AG20443 (cell line): ENCODE data around the gene ACKR4.
"Not testable (repeated sequence)": the region's sequence is repeated elsewhere in the genome, so short reads cannot be mapped to it uniquely, and the experiment has no call there.

ENCODE experiments used
- DNase-seq: peaks from one replicate; pipeline ENCODE4 v3.0.0; 2012; ENCODE audit warnings: low spot score, mixed read lengths

Gene ACKR4

GRCh38 chr3:132594498-132594897 is 2.6 kb upstream of the ACKR4 start:
- no peak for DNase-seq

- DNase-seq, result peak; percentile 48
Measured at GRCh38 chr3:132595014-132595413, 2.1 kb upstream of the ACKR4 start.

GRCh38 chr3:132596326-132596725 is 744 bp upstream of the ACKR4 start:
- no peak for DNase-seq

- no peak for DNase-seq
Measured at GRCh38 chr3:132597660-132598059, 590 bp downstream of the ACKR4 start.

GRCh38 chr3:132598181-132598580 is 1.1 kb downstream of the ACKR4 start:
- DNase-seq, result no peak

- DNase-seq, result not testable (repeated sequence)
Measured at GRCh38 chr3:132600614-132601013, 3.5 kb downstream of the ACKR4 start.

- DNase-seq, result peak; percentile 17
Measured at GRCh38 chr3:132605374-132605792, 8.3 kb downstream of the ACKR4 start.

GRCh38 chr3:132606085-132606484 is 9.0 kb downstream of the ACKR4 start:
- peak; percentile 38 for DNase-seq

- DNase-seq, result not testable (repeated sequence)
Measured at GRCh38 chr3:132606620-132607019, 9.6 kb downstream of the ACKR4 start.

- DNase-seq, result not testable (repeated sequence)
Measured at GRCh38 chr3:132615301-132615700, 18.2 kb downstream of the ACKR4 start.

GRCh38 chr3:132615881-132616280 is 18.8 kb downstream of the ACKR4 start:
- DNase-seq, result no peak

GRCh38 chr3:132616780-132617179 is 19.7 kb downstream of the ACKR4 start:
- no peak for DNase-seq

GRCh38 chr3:132622148-132622547 is 25.1 kb downstream of the ACKR4 start:
- no peak for DNase-seq

- DNase-seq, result no peak
Measured at GRCh38 chr3:132622761-132623160, 25.7 kb downstream of the ACKR4 start.

GRCh38 chr3:132623646-132624045 is 26.6 kb downstream of the ACKR4 start:
- no peak for DNase-seq

GRCh38 chr3:132624790-132625189 is 27.7 kb downstream of the ACKR4 start:
- no peak for DNase-seq

GRCh38 chr3:132625613-132626012 is 28.5 kb downstream of the ACKR4 start:
- no peak for DNase-seq

- DNase-seq, result no peak
Measured at GRCh38 chr3:132626955-132627354, 29.9 kb downstream of the ACKR4 start.

GRCh38 chr3:132628157-132628556 is 31.1 kb downstream of the ACKR4 start:
- DNase-seq, result no peak

- DNase-seq, result peak; percentile 58
Measured at GRCh38 chr3:132629928-132630327, 32.9 kb downstream of the ACKR4 start.

GRCh38 chr3:132630612-132631011 is 33.5 kb downstream of the ACKR4 start:
- no peak for DNase-seq

GRCh38 chr3:132635052-132635451 is 38.0 kb downstream of the ACKR4 start:
- no peak for DNase-seq

GRCh38 chr3:132637590-132637989 is 40.5 kb downstream of the ACKR4 start:
- peak; percentile 48 for DNase-seq

- DNase-seq, result no peak
Measured at GRCh38 chr3:132638706-132639105, 41.6 kb downstream of the ACKR4 start.

GRCh38 chr3:132641427-132641826 is 44.4 kb downstream of the ACKR4 start:
- not testable (repeated sequence) for DNase-seq
